Measurements from ENCODE around the gene FERMT2.
"Not testable (repeated sequence)": the region's sequence is repeated elsewhere in the genome, so short reads cannot be mapped to it uniquely, and the experiment has no call there.

The FERMT2 gene

GRCh38 chr14:52937869-52938268 lies 13.0 kb downstream of the FERMT2 start:
- no peak for DNase-seq

- no peak for DNase-seq
These were observed 13.5 kb downstream of the FERMT2 start for GRCh38 chr14:52937306-52937705.

GRCh38 chr14:52936437-52936836 lies 14.4 kb downstream of the FERMT2 start:
- DNase-seq: no peak

GRCh38 chr14:52935833-52936232 lies 15.0 kb downstream of the FERMT2 start:
- no peak for DNase-seq

- DNase-seq: no peak
These were observed 16.1 kb downstream of the FERMT2 start for GRCh38 chr14:52934762-52935161.

- DNase-seq: no peak
These were observed 21.6 kb downstream of the FERMT2 start for GRCh38 chr14:52929192-52929807.

GRCh38 chr14:52926953-52927352 lies 23.9 kb downstream of the FERMT2 start:
- DNase-seq: no peak

GRCh38 chr14:52923902-52924575 lies 26.8 kb downstream of the FERMT2 start:
- DNase-seq: no peak

- DNase-seq: no peak
These were observed 28.2 kb downstream of the FERMT2 start for GRCh38 chr14:52922656-52923055.

GRCh38 chr14:52922059-52922458 lies 28.8 kb downstream of the FERMT2 start:
- DNase-seq: no peak

GRCh38 chr14:52920411-52920810 lies 30.4 kb downstream of the FERMT2 start:
- not testable (repeated sequence) for DNase-seq

- DNase-seq: no peak
These were observed 30.9 kb downstream of the FERMT2 start for GRCh38 chr14:52919971-52920370.

GRCh38 chr14:52918486-52918885 lies 32.4 kb downstream of the FERMT2 start:
- no peak for DNase-seq

- no peak for DNase-seq
These were observed 33.1 kb downstream of the FERMT2 start for GRCh38 chr14:52917735-52918134.

GRCh38 chr14:52914295-52914694 lies 36.6 kb downstream of the FERMT2 start:
- DNase-seq: no peak

- no peak for DNase-seq
These were observed 37.6 kb downstream of the FERMT2 start for GRCh38 chr14:52913271-52913670.

- no peak for DNase-seq
These were observed 38.9 kb downstream of the FERMT2 start for GRCh38 chr14:52911904-52912303.

- no peak for DNase-seq
These were observed 40.3 kb downstream of the FERMT2 start for GRCh38 chr14:52910572-52910971.

- no peak for DNase-seq
These were observed 42.9 kb downstream of the FERMT2 start for GRCh38 chr14:52907949-52908348.

- DNase-seq: no peak
These were observed 44.7 kb downstream of the FERMT2 start for GRCh38 chr14:52906141-52906601.

- DNase-seq: no peak
These were observed 47.8 kb downstream of the FERMT2 start for GRCh38 chr14:52902971-52903619.

- DNase-seq: no peak
These were observed 49.4 kb downstream of the FERMT2 start for GRCh38 chr14:52901357-52901980.

GRCh38 chr14:52900731-52901130 lies 50.1 kb downstream of the FERMT2 start:
- DNase-seq: no peak

GRCh38 chr14:52898496-52898895 lies 52.4 kb downstream of the FERMT2 start:
- DNase-seq: no peak
